ENCODE measurements around the gene SPDYE6.
"Not testable (repeated sequence)": the region's sequence is repeated elsewhere in the genome, so short reads cannot be mapped to it uniquely, and the experiment has no call there.

SPDYE6 gene

GRCh38 chr7:102304668-102305067, 51.6 kb downstream of the SPDYE6 start:
- Histone ChIP-seq H3K27ac (no peak overlapping the region), H3K9me3 (no peaks in the 10 kb centered on the region), H3K27me3 (no peaks in the 10 kb centered on the region), H3K36me3 (no peaks in the 10 kb centered on the region), H3K4me1 (ENCODE audit: control insufficient read depth in 1 of 2, insufficient read depth in 1 of 2, low read depth in 1 of 2, low read length in 1 of 2) (peaks cover 5 to 6% of the 10 kb centered on the region in 2 experiments), H3K4me3 (ENCODE audit: low read depth in 1 of 2, low read length in 1 of 2) (no peak overlapping the region)
- TF ChIP-seq CTCF (IDR thresholded peaks at IDR 0.05) = no peak

- Histone ChIP-seq H3K27me3 (no peaks in the 10 kb centered on the region), H3K9me3 (no peaks in the 10 kb centered on the region), H3K27ac (no peak overlapping the region), H3K4me3 (ENCODE audit: low read depth in 1 of 2, low read length in 1 of 2) (no peak overlapping the region), H3K4me1 (ENCODE audit: control insufficient read depth in 1 of 2, insufficient read depth in 1 of 2, low read depth in 1 of 2, low read length in 1 of 2) (peaks cover 5 to 6% of the 10 kb centered on the region in 2 experiments), H3K36me3 (no peaks in the 10 kb centered on the region)
- no peak for TF ChIP-seq CTCF (IDR thresholded peaks at IDR 0.05)
Measured at GRCh38 chr7:102303669-102304422, 52.4 kb downstream of the SPDYE6 start.

GRCh38 chr7:102302025-102302424, 54.2 kb downstream of the SPDYE6 start:
- no peak overlapping the region for H3K4me3 ChIP-seq (ENCODE audit: low read depth in 1 of 2, low read length in 1 of 2)
- no peak overlapping the region for H3K27ac ChIP-seq
- no peaks in the 10 kb centered on the region for H3K27me3 ChIP-seq
- TF ChIP-seq CTCF (IDR thresholded peaks at IDR 0.05) = no peak
- peaks cover 2 to 3% of the 10 kb centered on the region in 2 experiments for H3K4me1 ChIP-seq (ENCODE audit: control insufficient read depth in 1 of 2, insufficient read depth in 1 of 2, low read depth in 1 of 2, low read length in 1 of 2)
- no peaks in the 10 kb centered on the region for H3K36me3 ChIP-seq
- no peaks in the 10 kb centered on the region for H3K9me3 ChIP-seq

GRCh38 chr7:102301367-102301766, 54.9 kb downstream of the SPDYE6 start:
- not testable (repeated sequence) for H3K9me3 ChIP-seq

GRCh38 chr7:102300643-102301221, 55.5 kb downstream of the SPDYE6 start:
- no peak for TF ChIP-seq CTCF (IDR thresholded peaks at IDR 0.05)
- Histone ChIP-seq H3K27me3 (no peaks in the 10 kb centered on the region), H3K4me1 (ENCODE audit: control insufficient read depth in 1 of 2, insufficient read depth in 1 of 2, low read depth in 1 of 2, low read length in 1 of 2) (no peaks in the 10 kb centered on the region)

More at GRCh38 chr7:102301367-102301766, 54.9 kb downstream of the SPDYE6 start:
- H3K4me1 ChIP-seq (ENCODE audit: control insufficient read depth in 1 of 2, insufficient read depth in 1 of 2, low read depth in 1 of 2, low read length in 1 of 2); H3K36me3 ChIP-seq; H3K4me3 ChIP-seq (ENCODE audit: low read depth in 1 of 2, low read length in 1 of 2); H3K27me3 ChIP-seq; H3K27ac ChIP-seq: not testable (repeated sequence)

GRCh38 chr7:102297487-102298218, 58.6 kb downstream of the SPDYE6 start:
- TF ChIP-seq CTCF (IDR thresholded peaks at IDR 0.05) = no peak
- no peaks in the 10 kb centered on the region for H3K27me3 ChIP-seq

More at GRCh38 chr7:102300643-102301221, 55.5 kb downstream of the SPDYE6 start:
- no peak overlapping the region for H3K27ac ChIP-seq
- no peak overlapping the region for H3K4me3 ChIP-seq (ENCODE audit: low read depth in 1 of 2, low read length in 1 of 2)
- no peaks in the 10 kb centered on the region for H3K36me3 ChIP-seq
- H3K9me3 ChIP-seq = no peaks in the 10 kb centered on the region

More at GRCh38 chr7:102297487-102298218, 58.6 kb downstream of the SPDYE6 start:
- Histone ChIP-seq H3K4me1 (ENCODE audit: control insufficient read depth in 1 of 2, insufficient read depth in 1 of 2, low read depth in 1 of 2, low read length in 1 of 2) (no peaks in the 10 kb centered on the region), H3K9me3 (no peaks in the 10 kb centered on the region), H3K36me3 (no peaks in the 10 kb centered on the region), H3K27ac (no peak overlapping the region), H3K4me3 (ENCODE audit: low read depth in 1 of 2, low read length in 1 of 2) (no peak overlapping the region)

All from neutrophil (primary cell).